Measurements from ENCODE around the gene SERGEF.

The SERGEF gene

GRCh38 chr11:17772704-17773600 is 239.9 kb downstream of the SERGEF start:
- Mint-ChIP-seq H3K36me3 (no peaks in the 10 kb centered on the region), H3K9me3 (ENCODE audit: low read depth) (no peaks in the 10 kb centered on the region), H3K27me3 (no peaks in the 10 kb centered on the region), H3K4me1 (ENCODE audit: low read depth) (no peaks in the 10 kb centered on the region), H3K4me3 (no peak overlapping the region), H3K27ac (no peak overlapping the region)

- H3K9me3 Mint-ChIP-seq (ENCODE audit: low read depth) = no peaks in the 10 kb centered on the region
- no peaks in the 10 kb centered on the region for H3K36me3 Mint-ChIP-seq
- H3K27ac Mint-ChIP-seq = no peak overlapping the region
- H3K4me1 Mint-ChIP-seq (ENCODE audit: low read depth) = no peaks in the 10 kb centered on the region
- no peaks in the 10 kb centered on the region for H3K27me3 Mint-ChIP-seq
- no peak overlapping the region for H3K4me3 Mint-ChIP-seq
Observed at GRCh38 chr11:17771841-17772401, 240.9 kb downstream of the SERGEF start.

- Mint-ChIP-seq H3K27me3 (no peaks in the 10 kb centered on the region), H3K36me3 (no peaks in the 10 kb centered on the region), H3K27ac (no peak overlapping the region), H3K9me3 (ENCODE audit: low read depth) (no peaks in the 10 kb centered on the region), H3K4me3 (no peak overlapping the region), H3K4me1 (ENCODE audit: low read depth) (no peaks in the 10 kb centered on the region)
Observed at GRCh38 chr11:17771415-17771814, 241.4 kb downstream of the SERGEF start.

GRCh38 chr11:17770917-17771316 is 241.9 kb downstream of the SERGEF start:
- Mint-ChIP-seq H3K4me1 (ENCODE audit: low read depth) (no peaks in the 10 kb centered on the region), H3K9me3 (ENCODE audit: low read depth) (no peaks in the 10 kb centered on the region), H3K36me3 (no peaks in the 10 kb centered on the region), H3K27ac (no peak overlapping the region), H3K27me3 (no peaks in the 10 kb centered on the region), H3K4me3 (no peak overlapping the region)

GRCh38 chr11:17770048-17770652 is 242.7 kb downstream of the SERGEF start:
- Mint-ChIP-seq H3K9me3 (ENCODE audit: low read depth) (no peaks in the 10 kb centered on the region), H3K27ac (no peak overlapping the region), H3K27me3 (no peaks in the 10 kb centered on the region), H3K4me3 (no peak overlapping the region), H3K4me1 (ENCODE audit: low read depth) (no peaks in the 10 kb centered on the region), H3K36me3 (no peaks in the 10 kb centered on the region)

- Mint-ChIP-seq H3K27me3 (no peaks in the 10 kb centered on the region), H3K4me1 (ENCODE audit: low read depth) (no peaks in the 10 kb centered on the region), H3K9me3 (ENCODE audit: low read depth) (no peaks in the 10 kb centered on the region), H3K4me3 (no peak overlapping the region), H3K27ac (no peak overlapping the region), H3K36me3 (no peaks in the 10 kb centered on the region)
Observed at GRCh38 chr11:17769218-17769617, 243.6 kb downstream of the SERGEF start.

GRCh38 chr11:17768547-17768946 is 244.3 kb downstream of the SERGEF start:
- Mint-ChIP-seq H3K36me3 (no peaks in the 10 kb centered on the region), H3K9me3 (ENCODE audit: low read depth) (no peaks in the 10 kb centered on the region), H3K27me3 (no peaks in the 10 kb centered on the region), H3K4me3 (no peak overlapping the region), H3K27ac (no peak overlapping the region), H3K4me1 (ENCODE audit: low read depth) (no peaks in the 10 kb centered on the region)

- H3K4me3 Mint-ChIP-seq = no peak overlapping the region
- no peaks in the 10 kb centered on the region for H3K27me3 Mint-ChIP-seq
- H3K27ac Mint-ChIP-seq = no peak overlapping the region
- H3K36me3 Mint-ChIP-seq = no peaks in the 10 kb centered on the region
- H3K9me3 Mint-ChIP-seq (ENCODE audit: low read depth) = no peaks in the 10 kb centered on the region
- no peaks in the 10 kb centered on the region for H3K4me1 Mint-ChIP-seq (ENCODE audit: low read depth)
Observed at GRCh38 chr11:17767914-17768313, 244.9 kb downstream of the SERGEF start.

GRCh38 chr11:17767301-17767885 is 245.5 kb downstream of the SERGEF start:
- no peaks in the 10 kb centered on the region for H3K36me3 Mint-ChIP-seq
- H3K27me3 Mint-ChIP-seq = no peaks in the 10 kb centered on the region
- H3K9me3 Mint-ChIP-seq (ENCODE audit: low read depth) = no peaks in the 10 kb centered on the region
- no peak overlapping the region for H3K4me3 Mint-ChIP-seq
- no peak overlapping the region for H3K27ac Mint-ChIP-seq
- no peaks in the 10 kb centered on the region for H3K4me1 Mint-ChIP-seq (ENCODE audit: low read depth)

GRCh38 chr11:17766590-17766989 is 246.3 kb downstream of the SERGEF start:
- Mint-ChIP-seq H3K27ac (no peak overlapping the region), H3K9me3 (ENCODE audit: low read depth) (no peaks in the 10 kb centered on the region), H3K4me3 (no peak overlapping the region), H3K4me1 (ENCODE audit: low read depth) (no peaks in the 10 kb centered on the region), H3K36me3 (no peaks in the 10 kb centered on the region), H3K27me3 (no peaks in the 10 kb centered on the region)

- Mint-ChIP-seq H3K36me3 (no peaks in the 10 kb centered on the region), H3K9me3 (ENCODE audit: low read depth) (no peaks in the 10 kb centered on the region), H3K27me3 (no peaks in the 10 kb centered on the region), H3K27ac (no peak overlapping the region), H3K4me1 (ENCODE audit: low read depth) (no peaks in the 10 kb centered on the region), H3K4me3 (no peak overlapping the region)
Observed at GRCh38 chr11:17766073-17766359, 246.8 kb downstream of the SERGEF start.

GRCh38 chr11:17765356-17766072 is 247.3 kb downstream of the SERGEF start:
- Mint-ChIP-seq H3K27ac (no peak overlapping the region), H3K27me3 (no peaks in the 10 kb centered on the region), H3K9me3 (ENCODE audit: low read depth) (no peaks in the 10 kb centered on the region), H3K36me3 (no peaks in the 10 kb centered on the region), H3K4me1 (ENCODE audit: low read depth) (no peaks in the 10 kb centered on the region), H3K4me3 (no peak overlapping the region)

- no peaks in the 10 kb centered on the region for H3K4me1 Mint-ChIP-seq (ENCODE audit: low read depth)
- no peak overlapping the region for H3K27ac Mint-ChIP-seq
- no peak overlapping the region for H3K4me3 Mint-ChIP-seq
- no peaks in the 10 kb centered on the region for H3K9me3 Mint-ChIP-seq (ENCODE audit: low read depth)
- H3K27me3 Mint-ChIP-seq = no peaks in the 10 kb centered on the region
- no peaks in the 10 kb centered on the region for H3K36me3 Mint-ChIP-seq
Observed at GRCh38 chr11:17764446-17765218, 248.2 kb downstream of the SERGEF start.

GRCh38 chr11:17763703-17764102 is 249.1 kb downstream of the SERGEF start:
- no peaks in the 10 kb centered on the region for H3K27me3 Mint-ChIP-seq

More at GRCh38 chr11:17763703-17764102, 249.1 kb downstream of the SERGEF start:
- H3K4me1 Mint-ChIP-seq (ENCODE audit: low read depth) = no peaks in the 10 kb centered on the region
- no peaks in the 10 kb centered on the region for H3K36me3 Mint-ChIP-seq
- no peak overlapping the region for H3K27ac Mint-ChIP-seq
- no peak overlapping the region for H3K4me3 Mint-ChIP-seq
- H3K9me3 Mint-ChIP-seq (ENCODE audit: low read depth) = no peaks in the 10 kb centered on the region

All from activated naive CD8-positive, alpha-beta T cell (primary cell).